GM23338 (cell line): ENCODE measurements around the gene WWOX. TPM values are rescaled to one million over a fixed set of nuclear protein-coding genes. Genes with fewer than 3 reads are reported as not detected.
A peak's percentile ranks its signal among the peaks of the same experiment; 100 is the strongest.

Source experiments
- ATAC-seq: fragments of 200-7000 bp; cut with Tn5 transposase; 3 replicates; pipeline ENCODE4 v1.9.1; 2020
- DNase-seq: peaks from one replicate; pipeline ENCODE4 v3.0.0-alpha.2; 2015; ENCODE audit warnings: low spot score
- H2AFZ ChIP-seq: fragments of 200-600 bp; sonication (generic); 2 replicates; pipeline ENCODE4 v1.8.0; 2016; ENCODE audit warnings: antibody characterized with exemption, mild to moderate bottlenecking, moderate library complexity
- H3F3A ChIP-seq: fragments of 200-600 bp; sonication (generic); replicated peaks from 2 replicates; pipeline ENCODE4 v1.8.0; 2017; ENCODE audit warnings: antibody characterized with exemption, mixed run types, low read depth
- H3K27ac ChIP-seq: fragments of 200-600 bp; sonication (generic); 2 replicates; pipeline ENCODE4 v1.6.1; 2016; ENCODE audit warnings: low read depth
- H3K27me3 ChIP-seq: fragments of 200-600 bp; sonication (generic); 2 replicates; pipeline ENCODE4 v1.8.0; 2016; ENCODE audit warnings: mild to moderate bottlenecking, mixed run types, moderate library complexity; ENCODE audit not compliant: insufficient read depth
- H3K36me3 ChIP-seq: fragments of 200-600 bp; sonication (generic); 2 replicates; pipeline ENCODE4 v1.8.0; 2016; ENCODE audit warnings: mild to moderate bottlenecking; ENCODE audit not compliant: insufficient read depth
- H3K4me1 ChIP-seq: fragments of 200-600 bp; sonication (generic); 2 replicates; pipeline ENCODE4 v1.8.0; 2016; ENCODE audit warnings: mild to moderate bottlenecking, moderate library complexity; ENCODE audit not compliant: insufficient read depth
- H3K4me2 ChIP-seq: fragments of 200-600 bp; sonication (generic); 2 replicates; pipeline ENCODE4 v1.7.1; 2017; ENCODE audit warnings: mixed run types
- H3K4me3 ChIP-seq: fragments of 200-600 bp; sonication (generic); 2 replicates; pipeline ENCODE4 v1.6.1; 2016; ENCODE audit warnings: mixed run types
- H3K79me2 ChIP-seq: fragments of 200-600 bp; sonication (generic); replicated peaks from 2 replicates; pipeline ENCODE4 v1.8.0; 2017; ENCODE audit warnings: mild to moderate bottlenecking; ENCODE audit not compliant: insufficient read depth
- H3K9me2 ChIP-seq: fragments of 200-600 bp; sonication (generic); 2 replicates; pipeline ENCODE4 v1.8.0; 2017; ENCODE audit not compliant: insufficient read depth
- H4K20me1 ChIP-seq: fragments of 200-600 bp; sonication (generic); replicated peaks from 2 replicates; pipeline ENCODE4 v1.8.0; 2017; ENCODE audit warnings: mild to moderate bottlenecking; ENCODE audit not compliant: insufficient read depth
- H3K27ac Mint-ChIP-seq: 2 replicates; pipeline ENCODE4 v1.8.0; 2020; ENCODE audit warnings: inconsistent platforms, mild to moderate bottlenecking, moderate library complexity, mixed read lengths
- H3K27me3 Mint-ChIP-seq: 3 replicates; pipeline ENCODE4 v1.8.0; 2022; ENCODE audit warnings: low read depth, mild to moderate bottlenecking, moderate library complexity, mixed read lengths, inconsistent platforms; ENCODE audit not compliant: insufficient read depth, poor library complexity
- H3K36me3 Mint-ChIP-seq: 3 replicates; pipeline ENCODE4 v1.8.0; 2021; ENCODE audit warnings: low read depth, mild to moderate bottlenecking, inconsistent platforms, moderate library complexity, mixed read lengths
- H3K4me1 Mint-ChIP-seq: 3 replicates; pipeline ENCODE4 v1.8.0; 2020; ENCODE audit warnings: mild to moderate bottlenecking, inconsistent platforms, mixed read lengths
- H3K4me3 Mint-ChIP-seq: 3 replicates; pipeline ENCODE4 v1.8.0; 2021; ENCODE audit warnings: moderate library complexity, mild to moderate bottlenecking, inconsistent platforms, mixed read lengths
- H3K9me3 Mint-ChIP-seq: 3 replicates; pipeline ENCODE4 v1.8.0; 2020; ENCODE audit warnings: moderate library complexity, mild to moderate bottlenecking, inconsistent platforms, mixed read lengths
- CREB1 ChIP-seq: fragments of 250-450 bp; sonication (Bioruptor Pico); IDR thresholded peaks from 2 replicates; pipeline ENCODE4 v1.5.0; 2020; ENCODE audit warnings: low read depth, mild to moderate bottlenecking, moderate library complexity
- EZH2 ChIP-seq: fragments of 200-600 bp; sonication (generic); IDR thresholded peaks from one replicate; pipeline ENCODE4 v1.8.0; 2017; ENCODE audit warnings: antibody characterized with exemption, mild to moderate bottlenecking, low read depth; ENCODE audit not compliant: unreplicated experiment
- EZH2phosphoT487 ChIP-seq: fragments of 200-600 bp; sonication (generic); IDR thresholded peaks from one replicate; pipeline ENCODE4 v1.8.1; 2018; ENCODE audit warnings: antibody characterized with exemption; ENCODE audit not compliant: unreplicated experiment
- NANOG ChIP-seq: IDR thresholded peaks from 2 replicates; pipeline ENCODE4 v1.6.1; 2016; ENCODE audit warnings: antibody characterized with exemption, borderline replicate concordance
- POLR2AphosphoS5 ChIP-seq: IDR thresholded peaks from 2 replicates; pipeline ENCODE4 v1.6.1; 2016; ENCODE audit warnings: antibody characterized with exemption, low read depth
- STAT1 ChIP-seq: IDR thresholded peaks from one replicate; pipeline ENCODE4 v1.6.1; 2016; ENCODE audit warnings: antibody characterized with exemption; ENCODE audit not compliant: unreplicated experiment
- ZNF114 ChIP-seq: fragments of 250-450 bp; sonication (Bioruptor Pico); IDR thresholded peaks from 2 replicates; pipeline ENCODE4 v1.5.0; 2020; ENCODE audit warnings: mild to moderate bottlenecking, moderate library complexity
- ZNF331 ChIP-seq: fragments of 250-450 bp; sonication (Bioruptor Pico); IDR thresholded peaks from 2 replicates; pipeline ENCODE4 v1.5.0; 2020; ENCODE audit warnings: low read depth, mild to moderate bottlenecking, moderate library complexity
- polyA plus RNA-seq: library from polyadenylated mRNA; unstranded; fragments of >200 nt; fragmentation: Nextera tagmentation; extraction: Ambion mirVana; gene quantifications from 2 replicates; pipeline ENCODE4 v1.2.1, GENCODE V29; 2016
- total RNA-seq: library from RNA; depleted of rRNA; stranded (reverse); fragments of >200 nt; shearing (Covaris generic); gene quantifications from 2 replicates; pipeline ENCODE4 v1.2.3, GENCODE V29; 2014
- TF ChIP-seq, protein P1 (sequence below): IDR thresholded peaks from 2 replicates; pipeline ENCODE4 v1.6.1; 2016; ENCODE audit warnings: antibody characterized with exemption
- TF ChIP-seq, protein P2 (sequence below), 2 experiments: fragments of 200-600 bp in 1 of 2; sonication (generic) in 1 of 2; conservative IDR thresholded peaks; 2 replicates each; pipeline versions ENCODE4 v1.5.1 to v1.6.1; 2016 to 2017; ENCODE audit warnings: antibody characterized with exemption in 2 of 2, low read depth in 2 of 2, mild to moderate bottlenecking in 2 of 2, moderate library complexity in 1 of 2

The WWOX gene
- total and polyA plus RNA-seq, 2 experiments from 2014 or later = 10.0 to 19.3 TPM

DNA sequence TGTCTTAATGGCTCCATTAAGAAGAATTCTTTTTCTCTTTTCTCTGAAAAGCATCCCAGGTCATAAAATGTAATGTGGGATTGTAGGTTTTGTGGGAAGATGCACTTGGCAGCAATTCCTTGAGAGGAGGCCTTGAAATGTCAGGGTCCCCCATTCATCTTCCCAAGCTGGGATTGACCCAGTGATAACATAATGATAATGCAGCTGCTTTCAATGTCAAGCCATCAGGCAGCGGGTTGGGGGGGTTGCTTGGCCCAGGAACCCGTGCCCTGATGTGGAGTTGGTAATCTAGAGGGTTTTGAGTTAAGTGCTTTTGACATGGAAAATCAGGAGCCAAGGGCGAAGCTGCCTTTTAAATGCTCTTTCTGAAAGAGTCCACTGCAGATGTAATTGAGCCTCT is 484.0 kb downstream of the WWOX start:
- DNase-seq (no peak), ATAC-seq (no peak)
- peaks cover 2% of the 10 kb centered on the region for H3K27me3 Mint-ChIP-seq
- no peaks in the 10 kb centered on the region for H3K36me3 Mint-ChIP-seq
- Histone ChIP-seq H3K27ac (no peak overlapping the region), H3K4me3 (no peak overlapping the region), H3K4me1 (peaks cover 5% of the 10 kb centered on the region), H3K4me2 (0 out of 2 replicates have a peak overlapping the region, but pooled peaks have one; percentile 1), H3K36me3 (no peaks in the 10 kb centered on the region), H3K9me2 (peaks cover 13% of the 10 kb centered on the region; the same call in 1 of the 2 replicates), H2AFZ (no peak overlapping the region), H3K27me3 (no peaks in the 10 kb centered on the region), H4K20me1 (no peaks in the 10 kb centered on the region), H3K79me2 (no peaks in the 10 kb centered on the region), H3F3A (no peaks in the 10 kb centered on the region)
- H3K27ac Mint-ChIP-seq = no peak overlapping the region
- no peak overlapping the region for H3K4me3 Mint-ChIP-seq
- TF ChIP-seq, protein P1, sequence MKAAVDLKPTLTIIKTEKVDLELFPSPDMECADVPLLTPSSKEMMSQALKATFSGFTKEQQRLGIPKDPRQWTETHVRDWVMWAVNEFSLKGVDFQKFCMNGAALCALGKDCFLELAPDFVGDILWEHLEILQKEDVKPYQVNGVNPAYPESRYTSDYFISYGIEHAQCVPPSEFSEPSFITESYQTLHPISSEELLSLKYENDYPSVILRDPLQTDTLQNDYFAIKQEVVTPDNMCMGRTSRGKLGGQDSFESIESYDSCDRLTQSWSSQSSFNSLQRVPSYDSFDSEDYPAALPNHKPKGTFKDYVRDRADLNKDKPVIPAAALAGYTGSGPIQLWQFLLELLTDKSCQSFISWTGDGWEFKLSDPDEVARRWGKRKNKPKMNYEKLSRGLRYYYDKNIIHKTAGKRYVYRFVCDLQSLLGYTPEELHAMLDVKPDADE = no peak
- TF ChIP-seq EZH2 (no peak), POLR2AphosphoS5 (no peak), ZNF114 (no peak), ZNF331 (CRISPR knock-in tag) (no peak)
- TF ChIP-seq, protein P2, sequence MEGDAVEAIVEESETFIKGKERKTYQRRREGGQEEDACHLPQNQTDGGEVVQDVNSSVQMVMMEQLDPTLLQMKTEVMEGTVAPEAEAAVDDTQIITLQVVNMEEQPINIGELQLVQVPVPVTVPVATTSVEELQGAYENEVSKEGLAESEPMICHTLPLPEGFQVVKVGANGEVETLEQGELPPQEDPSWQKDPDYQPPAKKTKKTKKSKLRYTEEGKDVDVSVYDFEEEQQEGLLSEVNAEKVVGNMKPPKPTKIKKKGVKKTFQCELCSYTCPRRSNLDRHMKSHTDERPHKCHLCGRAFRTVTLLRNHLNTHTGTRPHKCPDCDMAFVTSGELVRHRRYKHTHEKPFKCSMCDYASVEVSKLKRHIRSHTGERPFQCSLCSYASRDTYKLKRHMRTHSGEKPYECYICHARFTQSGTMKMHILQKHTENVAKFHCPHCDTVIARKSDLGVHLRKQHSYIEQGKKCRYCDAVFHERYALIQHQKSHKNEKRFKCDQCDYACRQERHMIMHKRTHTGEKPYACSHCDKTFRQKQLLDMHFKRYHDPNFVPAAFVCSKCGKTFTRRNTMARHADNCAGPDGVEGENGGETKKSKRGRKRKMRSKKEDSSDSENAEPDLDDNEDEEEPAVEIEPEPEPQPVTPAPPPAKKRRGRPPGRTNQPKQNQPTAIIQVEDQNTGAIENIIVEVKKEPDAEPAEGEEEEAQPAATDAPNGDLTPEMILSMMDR (conservative IDR thresholded peaks at IDR 0.05; ENCODE audit: low read depth in 2 of 2) = no peak
- peaks cover 27% of the 10 kb centered on the region for H3K4me1 Mint-ChIP-seq
- no peaks in the 10 kb centered on the region for H3K9me3 Mint-ChIP-seq

DNA sequence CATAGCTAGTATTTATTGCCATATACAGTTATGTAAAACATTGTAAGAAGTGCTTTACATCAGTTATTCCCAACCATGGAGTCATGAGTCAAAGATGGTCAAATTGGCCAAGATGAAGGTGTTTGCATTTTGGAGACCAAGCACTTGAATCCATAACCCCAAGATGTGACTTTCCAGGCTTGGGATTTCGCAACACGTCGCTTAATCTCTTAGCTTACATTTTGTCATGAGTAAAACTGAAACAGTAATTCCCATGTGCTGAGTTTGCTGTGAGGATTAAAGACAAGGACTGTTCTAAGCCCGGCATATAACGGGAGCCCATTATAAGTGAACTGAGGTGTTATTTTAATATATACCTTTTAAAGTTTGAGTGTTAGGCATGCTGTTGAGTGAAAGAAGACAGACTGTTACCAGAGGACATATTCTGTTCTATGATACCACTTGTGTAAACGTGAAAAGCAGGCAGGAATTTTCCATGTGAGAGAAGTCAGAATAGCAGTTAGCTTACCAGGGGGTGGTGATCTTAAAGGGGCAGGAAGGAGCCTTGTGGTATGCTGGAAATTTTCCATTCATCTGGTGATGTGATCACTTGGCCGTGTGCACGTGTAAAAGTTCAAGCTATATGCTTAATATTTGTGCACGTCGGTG is 484.9 kb downstream of the WWOX start:
- Mint-ChIP-seq H3K4me3 (no peak overlapping the region), H3K27ac (no peak overlapping the region), H3K9me3 (no peaks in the 10 kb centered on the region), H3K36me3 (no peaks in the 10 kb centered on the region), H3K4me1 (peaks cover 25% of the 10 kb centered on the region), H3K27me3 (peaks cover 2% of the 10 kb centered on the region)
- H4K20me1 ChIP-seq = no peaks in the 10 kb centered on the region
- H3F3A ChIP-seq = no peaks in the 10 kb centered on the region
- H3K9me2 ChIP-seq = peaks cover 13% of the 10 kb centered on the region; the same call in 1 of the 2 replicates
- no peaks in the 10 kb centered on the region for H3K79me2 ChIP-seq
- H3K4me3 ChIP-seq = no peak overlapping the region
- no peak overlapping the region for H2AFZ ChIP-seq
- H3K36me3 ChIP-seq = no peaks in the 10 kb centered on the region
- no peaks in the 10 kb centered on the region for H3K27me3 ChIP-seq
- ATAC-seq (no peak), DNase-seq (no peak)
- peaks cover 5% of the 10 kb centered on the region for H3K4me1 ChIP-seq
- H3K4me2 ChIP-seq = no peak overlapping the region
- no peak overlapping the region for H3K27ac ChIP-seq
- TF ChIP-seq EZH2 (no peak), CREB1 (CRISPR knock-in tag) (no peak), NANOG (no peak), ZNF114 (no peak), POLR2AphosphoS5 (no peak), EZH2phosphoT487 (no peak), STAT1 (no peak), ZNF331 (CRISPR knock-in tag) (no peak)
- TF ChIP-seq, protein P2 (conservative IDR thresholded peaks at IDR 0.05; ENCODE audit: low read depth in 2 of 2) = no peak
